22Rv1 (cell line): ENCODE data around the gene CARMIL1.

Experiments used
- ZFX ChIP-seq: fragments of 450-650 bp; IDR thresholded peaks from 2 replicates; pipeline ENCODE4 v1.6.1; 2017; ENCODE audit warnings: antibody characterized with exemption, borderline replicate concordance
- TF ChIP-seq, protein P1 (sequence below): fragments of 450-650 bp; IDR thresholded peaks from 2 replicates; pipeline ENCODE4 v1.5.1; 2017; ENCODE audit warnings: mild to moderate bottlenecking

DNA sequence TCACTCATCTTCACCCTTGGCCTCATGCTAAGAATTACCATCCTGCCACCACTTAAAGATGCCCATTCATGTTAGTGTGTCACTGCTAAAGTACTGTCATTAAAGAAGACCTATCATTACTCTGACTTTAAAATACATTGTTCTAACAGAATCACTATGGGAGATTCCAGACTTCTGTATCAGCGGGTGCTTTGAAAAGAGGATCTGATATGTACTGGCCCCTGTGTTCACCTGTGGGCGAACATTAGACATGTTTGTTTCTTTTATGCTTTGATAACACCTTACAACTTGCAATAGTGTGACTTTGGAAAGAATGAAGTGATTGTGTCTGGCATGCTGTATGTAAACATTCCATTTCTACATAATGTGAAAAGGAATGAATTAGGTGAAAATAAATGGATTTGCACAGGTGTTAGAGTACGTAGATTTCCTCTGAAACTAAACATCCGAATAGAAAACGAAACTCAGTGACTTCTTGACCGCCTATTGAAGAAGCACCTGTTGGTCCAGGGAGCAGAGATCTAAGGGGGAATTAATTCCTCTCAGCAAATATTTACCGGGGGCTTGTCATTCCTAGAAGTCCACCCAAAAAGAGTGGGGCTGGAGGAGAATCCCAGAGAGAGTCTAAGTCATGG lies 132.3 kb downstream of the CARMIL1 start:
- TF ChIP-seq, protein P1, sequence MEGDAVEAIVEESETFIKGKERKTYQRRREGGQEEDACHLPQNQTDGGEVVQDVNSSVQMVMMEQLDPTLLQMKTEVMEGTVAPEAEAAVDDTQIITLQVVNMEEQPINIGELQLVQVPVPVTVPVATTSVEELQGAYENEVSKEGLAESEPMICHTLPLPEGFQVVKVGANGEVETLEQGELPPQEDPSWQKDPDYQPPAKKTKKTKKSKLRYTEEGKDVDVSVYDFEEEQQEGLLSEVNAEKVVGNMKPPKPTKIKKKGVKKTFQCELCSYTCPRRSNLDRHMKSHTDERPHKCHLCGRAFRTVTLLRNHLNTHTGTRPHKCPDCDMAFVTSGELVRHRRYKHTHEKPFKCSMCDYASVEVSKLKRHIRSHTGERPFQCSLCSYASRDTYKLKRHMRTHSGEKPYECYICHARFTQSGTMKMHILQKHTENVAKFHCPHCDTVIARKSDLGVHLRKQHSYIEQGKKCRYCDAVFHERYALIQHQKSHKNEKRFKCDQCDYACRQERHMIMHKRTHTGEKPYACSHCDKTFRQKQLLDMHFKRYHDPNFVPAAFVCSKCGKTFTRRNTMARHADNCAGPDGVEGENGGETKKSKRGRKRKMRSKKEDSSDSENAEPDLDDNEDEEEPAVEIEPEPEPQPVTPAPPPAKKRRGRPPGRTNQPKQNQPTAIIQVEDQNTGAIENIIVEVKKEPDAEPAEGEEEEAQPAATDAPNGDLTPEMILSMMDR: no peak
- TF ChIP-seq ZFX: no peak
